Right cardiac atrium (tissue), 5 donors: Measurements from ENCODE around the gene S100G. TPM values are rescaled to one million over a fixed set of nuclear protein-coding genes. Genes with fewer than 3 reads are reported as not detected.

Experiments
- ATAC-seq, 2 donors: fragments of 200-7000 bp; cut with Tn5 transposase; one replicate each; pipeline versions ENCODE4 v1.8.0 to v1.9.1; 2020; ENCODE audit warnings: moderate library complexity in 2 of 2, mild to moderate bottlenecking in 1 of 2
- DNase-seq, 3 donors: peaks; one replicate each; pipeline ENCODE4 v3.0.0-alpha.2; 2020
- H3K27ac ChIP-seq: one replicate; pipeline ENCODE4 v1.5.1; 2013; ENCODE audit warnings: mild to moderate bottlenecking, low read length, control low read depth, moderate library complexity
- H3K27me3 ChIP-seq: one replicate; pipeline ENCODE4 v1.6.1; 2013; ENCODE audit not compliant: control insufficient read depth, insufficient read depth
- H3K4me1 ChIP-seq: one replicate; pipeline ENCODE4 v1.6.1; 2013; ENCODE audit warnings: low read length; ENCODE audit not compliant: control insufficient read depth, insufficient read depth
- H3K4me3 ChIP-seq: one replicate; pipeline ENCODE4 v1.5.1; 2013; ENCODE audit warnings: low read length, control low read depth
- H3K9me3 ChIP-seq: one replicate; pipeline ENCODE4 v1.6.1; 2013; ENCODE audit warnings: low read length; ENCODE audit not compliant: control insufficient read depth
- WGBS: extraction: QIAGEN DNeasy Blood & Tissue Kit; methylation state at CpG from one replicate; pipeline ENCODE4 v1.1.7; 2013; 5-methylcytosine and 5-hydroxymethylcytosine counted together
- intact Hi-C, 4 donors: fragments of 100-400 bp; cut with DNase I; formaldehyde crosslinking; loops; one replicate each; pipeline versions ENCODE4 v1.11.0 to v1.14.0; 2022 to 2023
- polyA plus RNA-seq: library from polyadenylated mRNA; stranded (reverse); fragments of 200-250 nt; gene quantifications from one replicate; pipeline ENCODE4 v1.2.3, GENCODE V29; 2013
- total RNA-seq, 4 donors: library from RNA; stranded (reverse); fragmentation: NEBNext Ultra II Directional; extraction: Animal tissue kit (Norgen Biotek cat#: 25700); gene quantifications; one replicate each; pipeline ENCODE4 v1.2.1, GENCODE V29; 2021
- donor health status: healthy with polysubstance abuse.
- donor health status: DM: no; HTN: yes; CAD: no.
- donor health status: DM: no; HTN: no; CAD: no.
- donor health status: DM: no; HTN: yes; CAD: no; lungs with severe emphysema.
- donor health status: DM: yes; HTN: yes; CAD: no.

Gene S100G
- total and polyA plus RNA-seq, 5 donors, result not detected

DNA sequence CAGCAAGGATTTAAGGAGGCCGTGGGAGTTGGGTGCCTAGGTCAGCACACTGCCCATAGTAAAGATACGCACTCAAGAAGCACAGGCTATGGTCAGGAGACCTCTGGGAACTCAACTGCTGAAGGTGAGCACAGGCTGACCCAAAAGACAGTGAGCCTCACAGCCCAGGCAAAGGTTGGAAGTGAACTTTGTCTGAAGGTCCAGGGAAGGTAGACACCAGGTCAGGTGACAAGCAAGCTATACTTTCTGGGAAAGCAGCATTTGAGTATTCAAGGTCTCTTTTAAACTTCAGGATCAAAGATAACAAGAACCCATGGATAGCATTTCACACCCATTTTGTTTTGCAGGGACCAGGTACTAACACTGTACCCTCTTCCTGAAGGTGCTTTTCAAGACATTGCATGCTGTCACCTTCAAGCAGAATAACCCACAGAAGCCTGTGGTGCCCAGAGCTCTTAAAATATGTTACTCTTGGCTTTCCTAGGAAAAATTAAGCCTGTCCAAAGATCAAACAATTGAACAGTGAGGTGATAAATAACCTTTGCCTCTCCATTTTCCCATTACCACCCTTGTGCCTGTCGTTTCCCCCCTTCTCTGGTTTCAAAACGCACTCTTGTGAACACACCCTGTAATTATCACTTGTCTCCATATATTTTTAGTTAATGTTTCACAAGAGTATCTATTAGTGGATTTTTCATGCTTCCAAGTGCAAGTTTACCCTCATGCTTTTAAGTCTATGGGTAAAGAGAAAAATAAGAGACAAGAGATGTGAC, 3.4 kb upstream of the S100G start:
- Histone ChIP-seq H3K27ac (no peak overlapping the region), H3K9me3 (no peaks in the 10 kb centered on the region), H3K27me3 (no peaks in the 10 kb centered on the region), H3K4me1 (no peaks in the 10 kb centered on the region), H3K4me3 (no peak overlapping the region)
- ATAC-seq (no peak), DNase-seq (no peak)
- intact Hi-C loops, result no loop called here
- 97% methylated on average over 4 of the region's 4 CpGs for WGBS

DNA sequence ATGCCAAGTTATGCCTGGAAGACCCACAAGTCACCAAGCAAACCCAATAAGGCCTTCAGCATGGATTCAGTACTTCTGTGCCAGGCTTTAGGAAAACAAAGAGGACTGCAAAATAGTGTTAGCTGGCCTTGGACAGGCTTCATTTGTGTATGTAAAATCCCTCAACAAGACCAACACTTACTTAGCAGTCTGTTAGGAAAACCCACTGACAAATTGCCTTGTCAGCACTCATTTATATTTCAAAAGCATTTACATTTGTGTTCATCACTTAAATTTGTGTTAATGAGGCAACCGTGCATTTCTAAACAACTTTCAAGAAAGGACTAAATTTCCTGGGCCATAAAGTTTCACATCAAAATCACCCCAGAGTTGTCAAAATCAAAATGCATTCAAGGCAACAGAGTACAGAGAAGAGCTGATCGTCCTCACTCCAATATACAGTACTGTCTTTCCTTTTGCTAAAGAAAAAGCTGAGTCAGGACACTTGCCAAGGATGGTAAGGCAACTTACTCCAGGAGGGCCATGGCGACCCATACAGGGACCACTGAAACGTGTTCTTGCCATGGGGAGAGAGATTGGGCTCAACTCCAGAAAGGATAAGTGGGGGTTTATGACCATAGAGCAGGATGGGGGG, 1.6 kb downstream of the S100G start:
- no peak overlapping the region for H3K4me3 ChIP-seq
- intact Hi-C loops, result no loop called here
- ATAC-seq, result no peak
- H3K27me3 ChIP-seq, result no peaks in the 10 kb centered on the region
- no peaks in the 10 kb centered on the region for H3K4me1 ChIP-seq
- no peak overlapping the region for H3K27ac ChIP-seq
- no peaks in the 10 kb centered on the region for H3K9me3 ChIP-seq
- WGBS, result 89% methylated on average over 4 of the region's 4 CpGs
- no peak for DNase-seq

DNA sequence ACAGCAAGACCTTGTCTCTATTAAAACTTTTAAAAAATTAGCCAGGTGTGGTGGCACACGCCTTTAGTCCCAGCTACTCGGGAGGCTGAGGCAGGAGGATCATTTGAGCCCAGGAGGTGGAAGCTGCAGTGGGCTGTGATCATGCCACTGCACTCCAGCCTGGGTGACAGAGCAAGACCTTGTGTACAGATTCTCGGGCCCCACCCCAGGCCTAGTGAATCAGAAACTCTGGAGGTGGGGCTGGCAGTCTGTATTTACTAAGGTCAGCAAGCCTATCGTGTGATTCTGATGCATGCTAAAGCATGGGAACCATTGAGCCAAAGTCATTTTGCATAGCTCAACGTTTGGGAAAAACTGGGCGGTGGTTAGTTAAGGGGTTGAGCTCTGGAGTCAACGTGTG, 3.5 kb downstream of the S100G start:
- ATAC-seq, result no peak
- Histone ChIP-seq H3K27me3 (no peaks in the 10 kb centered on the region), H3K4me1 (no peaks in the 10 kb centered on the region), H3K9me3 (no peaks in the 10 kb centered on the region), H3K27ac (no peak overlapping the region), H3K4me3 (no peak overlapping the region)
- intact Hi-C loops, result no loop called here
- DNase-seq, result no peak
- 91% methylated on average over 7 of the region's 7 CpGs for WGBS

DNA sequence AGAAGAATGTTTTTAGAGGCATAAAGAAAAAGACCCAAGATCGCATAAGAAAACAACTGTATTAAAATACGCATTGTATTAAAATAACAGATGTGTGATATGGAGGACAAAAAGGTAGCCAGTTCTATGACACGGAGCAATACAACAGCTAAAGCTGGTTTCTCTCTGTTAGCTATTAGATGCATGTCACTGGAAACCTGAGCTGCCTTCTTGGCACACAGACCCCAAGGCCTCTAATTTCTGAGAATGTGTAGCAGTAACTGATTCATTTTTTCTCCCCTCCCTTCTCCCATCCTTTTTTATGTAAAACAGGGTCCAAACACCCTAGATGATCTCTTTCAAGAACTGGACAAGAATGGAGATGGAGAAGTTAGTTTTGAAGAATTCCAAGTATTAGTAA, 4.1 kb downstream of the S100G start:
- ATAC-seq (no peak), DNase-seq (no peak)
- Histone ChIP-seq H3K9me3 (no peaks in the 10 kb centered on the region), H3K4me3 (no peak overlapping the region), H3K27me3 (no peaks in the 10 kb centered on the region), H3K4me1 (no peaks in the 10 kb centered on the region), H3K27ac (no peak overlapping the region)
- WGBS, result 96% methylated on average over 3 of the region's 3 CpGs
- intact Hi-C loops, result no loop called here

DNA sequence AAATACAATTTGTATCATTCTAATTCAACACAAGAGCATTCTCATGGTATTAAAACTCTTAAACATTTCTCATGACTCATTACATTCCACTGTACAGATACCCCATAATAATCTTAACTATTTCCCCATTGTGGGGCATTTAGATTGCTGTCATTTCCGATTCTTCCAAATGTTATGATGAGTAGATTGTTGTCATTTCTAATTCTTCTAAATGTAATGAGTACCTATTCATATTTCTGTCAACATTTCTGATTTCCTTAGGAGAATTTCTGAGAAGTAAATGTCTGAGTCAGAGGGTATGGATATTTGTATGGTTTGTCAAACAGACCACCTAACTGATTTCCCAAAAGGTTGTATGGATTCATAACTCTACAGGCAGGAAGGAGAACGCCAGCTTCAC, 8.3 kb downstream of the S100G start:
- WGBS, result 93% methylated on average over 2 of the region's 2 CpGs
- ATAC-seq, result no peak

DNA sequence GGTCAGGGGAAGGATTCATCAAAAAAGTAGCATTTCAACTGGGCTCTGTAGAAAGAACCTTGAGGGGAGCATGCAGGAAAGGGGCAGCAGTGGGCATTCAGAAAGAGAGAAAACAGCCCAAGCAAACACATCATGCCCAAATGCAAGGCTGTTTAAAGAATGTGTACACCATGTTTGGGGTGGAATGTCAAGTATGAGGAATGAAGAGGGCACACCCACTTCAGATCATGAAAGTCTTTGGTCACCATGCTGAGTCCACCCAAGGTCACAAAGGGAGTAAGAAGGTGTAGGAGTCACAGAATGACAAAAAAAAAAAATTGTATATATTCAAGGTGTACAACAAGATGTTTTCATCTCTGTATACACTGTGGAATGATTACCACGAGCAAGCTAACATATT, 9.4 kb downstream of the S100G start:
- intact Hi-C loops, result no loop called here
- WGBS, result 77% methylated on average over 1 of the region's 1 CpG
- DNase-seq (no peak), ATAC-seq (no peak)
- H3K4me3 ChIP-seq, result no peak overlapping the region
- no peak overlapping the region for H3K27ac ChIP-seq
- H3K9me3 ChIP-seq, result no peaks in the 10 kb centered on the region
- no peaks in the 10 kb centered on the region for H3K4me1 ChIP-seq
- H3K27me3 ChIP-seq, result no peaks in the 10 kb centered on the region

More for the DNA sequence above, 8.3 kb downstream of the S100G start:
- H3K9me3 ChIP-seq, result no peaks in the 10 kb centered on the region
- intact Hi-C loops, result no loop called here
- H3K27me3 ChIP-seq, result no peaks in the 10 kb centered on the region
- H3K4me1 ChIP-seq, result no peaks in the 10 kb centered on the region
- no peak overlapping the region for H3K4me3 ChIP-seq
- no peak overlapping the region for H3K27ac ChIP-seq
- DNase-seq, result no peak

DNA sequence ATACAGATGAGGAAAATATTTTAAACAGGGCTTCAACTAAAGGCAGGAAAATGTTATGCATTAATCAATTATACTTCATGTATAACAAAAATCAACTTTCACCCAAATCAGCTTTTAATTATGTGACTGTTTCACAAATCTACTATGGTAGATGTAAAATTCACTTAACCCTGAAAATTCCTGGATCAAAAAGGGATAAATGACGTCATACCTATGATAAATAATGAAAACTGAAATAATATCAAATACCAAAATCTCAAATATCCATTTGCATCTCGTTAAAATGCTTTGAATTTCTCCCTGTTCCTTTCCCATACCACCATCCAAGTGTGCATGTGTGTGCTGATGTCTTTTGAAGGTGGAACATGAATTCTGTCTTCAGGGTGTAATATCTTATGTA, 11.5 kb downstream of the S100G start:
- no peak overlapping the region for H3K27ac ChIP-seq
- no peak for ATAC-seq
- no peaks in the 10 kb centered on the region for H3K9me3 ChIP-seq
- no peaks in the 10 kb centered on the region for H3K27me3 ChIP-seq
- WGBS, result 91% methylated on average over 2 of the region's 2 CpGs
- H3K4me3 ChIP-seq, result no peak overlapping the region
- no peak for DNase-seq
- intact Hi-C loops, result loop anchor here in 1 of 4 donors (10.0 kb wide), 1 partner anchor 227 kb away; no protein-coding TSS in a partner anchor
- H3K4me1 ChIP-seq, result no peaks in the 10 kb centered on the region

DNA sequence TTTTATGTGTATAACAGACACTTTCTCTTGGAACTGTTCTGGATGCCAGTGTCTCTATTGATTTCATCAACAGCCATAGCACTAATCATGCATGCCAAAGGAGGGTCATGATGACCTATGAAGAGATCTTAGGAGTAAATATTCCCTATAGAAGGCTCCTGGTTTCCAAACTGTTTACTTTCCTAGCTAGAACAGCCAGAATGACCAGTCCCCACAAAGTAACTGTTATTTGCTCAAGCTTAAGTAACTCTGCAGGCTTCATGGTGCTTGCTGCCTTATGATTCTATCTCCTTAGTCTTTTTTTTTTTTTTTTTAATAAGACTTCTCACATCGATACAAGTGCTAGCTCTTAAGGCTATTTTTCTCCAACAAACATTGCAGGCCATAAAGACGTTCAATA, 12.4 kb downstream of the S100G start:
- intact Hi-C loops, result loop anchor here in 1 of 4 donors (10.0 kb wide), 1 partner anchor 228 kb away; no protein-coding TSS in a partner anchor
- Histone ChIP-seq H3K9me3 (no peaks in the 10 kb centered on the region), H3K4me1 (no peaks in the 10 kb centered on the region), H3K27ac (no peak overlapping the region), H3K27me3 (no peaks in the 10 kb centered on the region), H3K4me3 (no peak overlapping the region)
- DNase-seq (no peak), ATAC-seq (no peak)
- 89% methylated on average over 2 of the region's 2 CpGs for WGBS

DNA sequence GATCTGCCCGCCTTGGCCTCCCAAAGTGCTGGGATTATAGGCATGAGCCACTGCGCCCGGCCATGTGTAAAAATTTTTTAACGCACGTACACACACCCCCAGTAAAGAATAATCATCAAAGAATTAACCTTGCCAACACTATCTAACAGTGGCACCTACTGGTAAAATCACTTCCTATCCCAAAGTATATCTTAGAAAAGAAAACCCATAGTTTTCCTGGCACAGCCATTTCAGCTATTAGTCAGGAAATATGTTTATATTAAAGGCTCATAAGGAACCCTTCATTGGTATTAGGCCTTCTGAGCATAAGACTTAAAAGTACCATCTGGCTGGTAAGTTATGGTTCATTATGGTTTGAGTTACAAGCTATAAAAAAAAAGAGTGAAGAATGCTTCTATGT, 14.1 kb downstream of the S100G start:
- intact Hi-C loops, result loop anchor here in 1 of 4 donors (10.0 kb wide), 1 partner anchor 229 kb away; no protein-coding TSS in a partner anchor
- Histone ChIP-seq H3K27me3 (no peaks in the 10 kb centered on the region), H3K9me3 (no peaks in the 10 kb centered on the region), H3K4me1 (no peaks in the 10 kb centered on the region), H3K27ac (no peak overlapping the region), H3K4me3 (no peak overlapping the region)
- no peak for ATAC-seq
- no peak for DNase-seq
- WGBS, result 86% methylated on average over 5 of the region's 5 CpGs

DNA sequence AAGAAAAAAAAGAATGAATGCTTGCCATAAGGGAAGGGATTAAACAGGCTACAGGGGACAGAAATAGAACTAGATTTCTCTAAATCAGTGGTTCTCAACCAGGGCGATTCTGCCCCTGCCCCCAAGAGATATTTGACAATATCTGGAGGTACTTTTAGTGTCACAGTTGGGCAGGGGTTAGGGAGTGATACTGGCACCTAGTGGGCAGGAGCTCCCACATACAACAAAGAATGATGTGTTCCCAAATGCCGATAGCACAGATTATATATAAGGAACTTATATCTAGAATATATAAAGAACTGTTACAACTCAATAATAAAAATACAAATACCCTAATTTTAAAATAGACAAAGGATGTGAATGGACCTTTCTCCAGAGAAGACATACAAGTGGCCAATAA, 14.7 kb downstream of the S100G start:
- WGBS, result 81% methylated on average over 2 of the region's 2 CpGs
- H3K9me3 ChIP-seq, result no peaks in the 10 kb centered on the region
- no peak for ATAC-seq
- no peaks in the 10 kb centered on the region for H3K27me3 ChIP-seq
- DNase-seq, result no peak
- H3K4me1 ChIP-seq, result no peaks in the 10 kb centered on the region
- H3K4me3 ChIP-seq, result no peak overlapping the region
- intact Hi-C loops, result loop anchor here in 1 of 4 donors (10.0 kb wide), 1 partner anchor 230 kb away; no protein-coding TSS in a partner anchor
- no peak overlapping the region for H3K27ac ChIP-seq

DNA sequence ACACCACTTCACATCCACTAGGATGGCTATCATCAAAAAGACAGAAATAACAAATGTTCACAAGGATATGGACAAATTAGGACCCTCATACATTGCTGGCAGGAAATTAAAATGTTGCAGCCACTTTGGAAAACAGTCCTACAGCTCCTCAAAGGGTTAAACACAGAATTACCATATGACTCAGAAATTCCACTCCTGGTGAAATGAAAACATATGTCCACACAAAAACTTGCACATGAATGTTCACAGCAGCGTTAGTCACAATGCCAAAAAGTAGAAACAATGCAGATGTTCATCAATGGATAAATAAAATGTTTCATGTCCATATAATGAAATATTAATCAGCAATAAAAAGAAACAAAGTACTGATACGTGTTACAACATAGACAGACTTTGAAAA, 15.1 kb downstream of the S100G start:
- H3K27ac ChIP-seq, result no peak overlapping the region
- ATAC-seq, result no peak
- H3K27me3 ChIP-seq, result no peaks in the 10 kb centered on the region
- no peak overlapping the region for H3K4me3 ChIP-seq
- DNase-seq, result no peak
- no peaks in the 10 kb centered on the region for H3K9me3 ChIP-seq
- WGBS, result 55% methylated on average over 2 of the region's 2 CpGs
- intact Hi-C loops, result loop anchor here in 1 of 4 donors (10.0 kb wide), 1 partner anchor 230 kb away; no protein-coding TSS in a partner anchor
- no peaks in the 10 kb centered on the region for H3K4me1 ChIP-seq
